Measurements from ENCODE around the gene APLF.
A peak's percentile ranks its signal among the peaks of the same experiment; 100 is the strongest.
"Not testable (repeated sequence)": the region's sequence is repeated elsewhere in the genome, so short reads cannot be mapped to it uniquely, and the experiment has no call there.

Gene APLF

DNA sequence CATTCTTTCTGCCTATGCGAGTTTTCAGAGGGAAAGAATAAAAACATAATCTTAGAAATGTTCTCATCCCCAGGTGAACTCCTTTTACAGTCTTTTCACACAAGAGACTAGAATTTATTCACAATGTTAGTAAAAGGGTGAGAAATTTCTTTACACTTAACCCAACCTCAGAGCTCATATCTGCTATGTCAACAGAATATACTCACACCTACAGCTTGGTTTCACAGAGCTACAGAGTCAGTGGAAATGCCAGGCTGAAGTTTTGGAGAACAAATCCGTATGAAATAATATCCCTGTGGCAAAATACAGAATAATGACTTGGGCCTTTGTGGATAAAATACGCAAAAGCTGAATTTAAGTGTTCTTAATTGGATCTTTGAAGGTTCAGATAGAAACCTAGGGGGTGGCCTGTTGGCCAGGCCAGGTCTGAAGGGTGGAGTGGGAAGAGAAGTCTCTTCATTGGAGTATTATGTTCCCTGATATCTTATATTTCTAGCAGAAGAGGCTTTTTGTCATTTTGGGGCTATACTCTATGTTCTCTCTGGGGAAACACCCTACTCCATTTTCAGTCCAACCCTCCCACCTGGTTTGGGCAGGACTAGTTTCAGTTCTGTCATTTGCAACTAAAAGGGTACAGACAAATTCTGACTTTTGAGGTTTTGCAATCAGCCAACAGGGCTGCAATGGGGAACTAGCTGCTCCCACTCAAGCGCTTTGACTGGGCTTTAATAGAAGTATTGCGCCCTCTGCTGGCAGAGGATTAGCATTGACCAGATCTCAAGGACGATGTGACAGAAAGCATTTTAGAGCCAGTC, 26.0 kb upstream of the APLF start:
- peak; percentile 71 for DNase-seq (ENCODE audit: low spot score)
- no peak for FAIRE-seq

DNA sequence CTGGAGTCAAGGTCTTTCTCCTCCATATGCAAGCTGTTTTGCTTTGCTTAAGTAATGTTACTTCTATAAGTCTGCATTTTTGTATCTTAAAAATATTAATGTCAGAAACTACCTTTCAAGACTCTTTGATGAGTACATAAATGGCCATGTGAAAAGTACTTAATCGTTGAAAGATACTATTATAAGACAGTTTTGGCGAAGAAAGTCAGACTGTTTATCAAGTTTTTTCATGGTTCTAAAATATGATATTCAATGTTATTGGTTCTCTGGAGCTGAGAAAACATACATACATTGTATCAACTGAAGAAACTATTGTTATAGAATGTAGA, 25.4 kb upstream of the APLF start:
- no peak for FAIRE-seq

DNA sequence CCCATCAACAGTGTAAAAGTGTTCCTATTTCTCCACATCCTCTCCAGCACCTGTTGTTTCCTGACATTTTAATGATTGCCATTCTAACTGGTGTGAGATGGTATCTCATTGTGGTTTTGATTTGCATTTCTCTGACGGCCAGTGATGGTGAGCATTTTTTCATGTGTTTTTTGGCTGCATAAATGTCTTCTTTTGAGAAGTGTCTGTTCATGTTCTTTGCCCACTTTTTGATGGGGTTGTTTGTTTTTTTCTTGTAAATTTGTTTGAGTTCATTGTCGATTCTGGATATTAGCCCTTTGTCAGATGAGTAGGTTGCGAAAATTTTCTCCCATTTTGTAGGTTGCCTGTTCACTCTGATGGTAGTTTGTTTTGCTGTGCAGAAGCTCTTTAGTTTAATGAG, 21.0 kb upstream of the APLF start:
- FAIRE-seq; DNase-seq (ENCODE audit: low spot score): not testable (repeated sequence)

More for the DNA sequence above, 25.4 kb upstream of the APLF start:
- no peak for DNase-seq (ENCODE audit: low spot score)

DNA sequence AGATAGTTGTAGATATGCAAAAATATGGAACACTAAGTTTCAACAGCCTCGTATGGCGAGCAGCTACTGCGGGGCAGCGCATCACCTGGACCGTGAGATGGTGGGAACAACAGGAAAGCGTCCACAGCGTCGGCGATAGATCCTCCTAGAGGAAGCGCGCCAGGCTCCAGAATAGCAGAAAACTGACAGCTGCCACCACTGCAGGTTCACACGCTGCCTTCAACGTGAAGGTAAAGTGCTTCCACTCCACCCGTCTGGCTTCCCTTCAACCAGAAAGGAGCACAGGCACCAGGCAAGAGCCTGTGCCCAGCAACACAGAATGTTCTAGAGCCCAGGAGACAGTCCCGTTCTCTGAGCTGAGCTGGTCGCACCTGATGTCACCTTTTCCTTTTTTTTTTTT, 20.3 kb upstream of the APLF start:
- DNase-seq (ENCODE audit: low spot score) (no peak), FAIRE-seq (no peak)

DNA sequence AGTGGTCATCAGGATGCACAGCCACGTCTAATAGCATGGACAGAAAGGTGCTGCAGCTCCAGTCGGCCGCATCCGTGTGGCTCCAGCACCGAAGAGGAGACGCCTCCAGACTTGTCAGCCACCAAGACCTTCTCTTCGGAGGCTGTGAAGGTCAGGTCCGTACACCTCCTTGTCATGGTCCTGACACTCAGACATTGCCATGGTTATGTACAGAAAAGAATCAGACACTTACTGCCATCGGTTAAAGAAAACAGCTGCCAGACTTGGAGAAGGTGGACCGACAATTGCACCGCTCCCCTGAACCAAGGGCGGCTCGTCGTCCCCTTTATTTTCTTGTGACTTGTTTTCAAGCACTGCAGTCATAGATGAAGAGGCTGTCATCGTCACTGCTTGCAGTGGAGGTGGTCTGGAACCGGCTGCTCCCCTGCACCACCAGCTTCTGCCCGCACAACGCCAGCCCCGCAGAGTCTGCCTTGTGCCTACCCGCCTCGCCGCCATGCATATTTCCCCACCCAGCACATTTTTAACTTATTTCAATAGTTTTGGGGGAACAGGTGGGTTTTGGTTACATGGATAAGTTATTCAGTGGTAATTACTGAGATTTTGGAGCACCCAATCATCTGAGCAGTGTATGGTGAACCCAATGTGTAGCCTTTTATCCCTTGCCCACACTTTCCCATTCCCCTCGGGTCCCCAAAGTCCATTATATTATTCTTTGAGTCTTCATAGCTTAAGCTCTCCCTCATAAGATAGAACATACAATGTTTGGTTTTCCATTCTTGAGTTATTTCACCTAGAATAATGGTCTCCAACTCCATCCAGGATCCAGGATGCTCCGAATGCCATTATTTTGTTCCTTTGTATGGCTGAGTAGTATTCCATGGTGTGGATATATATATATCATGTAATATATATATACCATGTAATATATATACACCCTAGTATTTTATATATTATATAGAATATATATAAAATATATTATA, 18.4 kb upstream of the APLF start:
- FAIRE-seq (no peak), DNase-seq (ENCODE audit: low spot score) (no peak)

DNA sequence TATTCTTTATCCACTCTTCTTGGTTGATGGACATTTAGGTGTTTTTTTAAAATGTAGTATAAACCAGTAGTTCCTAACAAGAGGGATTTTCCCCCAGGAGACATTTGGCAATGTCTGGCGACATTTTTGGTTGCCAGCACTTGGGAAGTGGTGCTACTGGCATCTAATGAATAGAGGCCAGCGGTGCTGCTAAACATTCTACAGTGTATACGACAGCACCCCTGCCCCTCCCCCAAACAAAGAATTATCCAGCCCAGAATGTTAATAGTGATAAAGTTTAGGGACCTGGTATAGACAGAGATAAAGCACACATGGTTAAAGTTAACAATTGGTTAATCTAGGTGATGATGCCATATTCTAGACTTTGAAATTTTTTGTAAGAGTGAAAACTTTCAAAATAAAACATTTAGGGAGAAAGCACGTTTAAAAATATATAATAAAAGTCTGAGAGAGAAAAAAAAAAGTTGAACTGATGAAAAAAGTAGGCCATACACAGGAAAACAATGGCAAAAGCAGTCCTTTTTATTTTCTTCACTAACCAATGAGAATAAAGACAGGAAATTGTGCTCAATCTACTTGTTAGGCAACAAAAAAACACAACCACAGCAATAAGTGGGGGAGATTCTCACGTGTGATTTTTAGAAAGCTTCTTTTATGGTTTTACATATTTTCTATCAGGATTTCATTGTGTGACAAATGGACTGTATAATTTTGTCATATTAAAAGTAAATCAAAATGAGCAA, 15.1 kb upstream of the APLF start:
- DNase-seq (ENCODE audit: low spot score), result no peak
- FAIRE-seq, result no peak

DNA sequence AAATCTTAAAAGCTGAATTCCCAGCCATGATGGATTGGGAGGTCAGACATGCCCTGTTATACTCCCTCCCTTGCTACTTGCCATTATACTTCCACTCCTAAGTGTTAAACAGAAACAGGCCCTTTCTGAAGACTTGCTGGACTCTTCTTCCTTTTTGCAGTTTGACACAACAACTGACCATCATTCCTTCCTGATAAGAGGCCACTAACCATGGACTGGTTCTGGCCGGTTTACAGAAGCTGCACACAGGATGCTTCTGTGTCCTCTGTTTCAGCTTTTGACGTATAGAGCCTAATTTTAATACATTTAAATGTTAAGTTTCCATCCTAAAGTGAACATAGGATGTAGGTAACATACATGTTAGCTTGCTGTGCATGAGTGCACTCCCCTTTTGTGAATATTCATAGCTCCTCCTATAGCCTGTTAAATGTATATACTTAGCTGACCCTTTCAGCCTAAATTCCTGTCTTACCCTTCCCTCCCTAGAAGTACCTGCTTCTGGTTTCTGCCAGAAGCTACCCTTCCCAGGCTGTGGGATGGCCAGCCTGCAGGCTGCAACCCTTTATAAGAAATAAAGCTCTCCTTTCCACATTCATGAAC, 13.5 kb upstream of the APLF start:
- DNase-seq (ENCODE audit: low spot score) (no peak), FAIRE-seq (no peak)

DNA sequence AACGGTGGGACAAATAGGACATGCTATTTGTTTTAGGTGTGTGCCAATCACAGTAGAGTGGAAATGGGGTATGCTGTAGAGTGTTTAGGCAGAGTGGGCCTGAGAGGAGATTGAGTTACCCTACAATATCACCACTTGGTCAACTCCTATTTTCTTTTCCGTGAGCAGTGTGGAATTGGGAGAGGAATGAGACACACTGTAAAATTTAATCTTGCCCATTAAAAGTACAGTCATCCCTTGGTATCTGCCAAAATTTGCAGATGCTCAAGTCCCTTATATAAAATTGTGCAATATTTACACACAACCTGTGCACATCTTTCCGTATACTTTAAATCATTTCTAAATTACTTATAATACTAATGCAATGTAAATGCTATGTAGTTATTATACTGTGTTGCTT, 12.7 kb upstream of the APLF start:
- FAIRE-seq (no peak), DNase-seq (ENCODE audit: low spot score) (no peak)

DNA sequence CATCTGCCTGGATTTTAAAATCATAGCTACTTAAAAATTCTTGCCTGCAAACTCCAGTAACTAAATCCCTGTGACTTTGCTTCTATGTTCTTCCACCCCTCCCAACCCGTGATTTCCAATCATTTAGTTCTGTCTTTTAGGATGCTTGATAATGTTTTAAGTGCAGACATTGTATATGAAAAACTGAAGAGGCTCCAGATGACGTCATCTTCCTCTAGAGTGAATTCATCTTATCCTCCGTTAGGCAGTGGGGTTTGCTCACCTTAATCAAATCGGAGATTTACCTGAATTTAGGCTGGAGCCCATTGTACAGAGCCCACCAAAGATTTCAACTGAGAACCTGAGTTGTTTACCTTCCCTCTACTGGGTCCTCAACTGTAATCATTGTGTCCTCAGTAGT, 11.2 kb upstream of the APLF start:
- FAIRE-seq (no peak), DNase-seq (ENCODE audit: low spot score) (no peak)

DNA sequence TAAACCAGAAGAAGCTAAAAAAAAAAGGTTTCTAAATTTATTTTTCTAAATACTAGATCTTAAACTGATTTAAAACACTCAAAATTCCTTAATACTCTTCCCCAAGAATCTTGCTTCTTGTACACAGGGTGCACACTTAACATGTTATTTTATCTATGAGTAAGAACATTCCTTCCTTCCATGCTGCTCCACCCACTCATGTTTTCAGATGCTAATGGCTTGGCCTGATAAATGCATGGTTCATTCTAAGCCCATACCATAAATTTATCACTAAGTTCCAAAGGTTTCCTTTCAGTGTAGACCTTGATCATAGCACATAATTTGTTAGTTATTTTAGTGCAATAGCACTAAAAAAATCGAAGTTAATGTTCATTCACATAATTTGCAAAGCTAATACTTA, 8.4 kb upstream of the APLF start:
- FAIRE-seq, result no peak
- no peak for DNase-seq (ENCODE audit: low spot score)

DNA sequence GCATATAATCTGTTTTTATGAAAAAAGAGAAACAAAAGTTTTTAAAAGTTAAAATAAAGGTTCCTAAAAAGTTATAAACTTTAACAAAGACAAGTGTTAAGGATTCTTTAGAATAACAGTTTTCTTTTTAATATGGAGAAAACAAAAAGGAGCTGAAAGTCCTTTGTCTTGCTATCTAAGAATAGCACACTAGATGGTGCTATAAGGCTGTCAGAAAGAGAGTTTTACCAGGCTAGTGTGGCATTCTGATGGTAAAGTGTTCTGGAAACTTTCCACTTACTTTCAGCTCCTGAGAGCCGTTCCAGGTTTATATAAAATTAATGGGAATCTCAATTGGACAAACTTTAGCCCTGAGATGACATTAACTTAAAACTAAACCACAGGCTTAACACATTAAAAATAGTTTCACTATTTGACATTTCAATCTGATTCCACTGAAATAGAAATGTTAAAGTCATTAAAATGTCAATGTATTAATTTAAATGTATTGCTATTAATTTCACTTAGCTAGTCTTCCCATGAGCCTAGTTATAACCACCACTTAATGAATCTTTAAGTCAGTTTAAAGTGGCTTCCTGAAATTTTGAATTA, 4.0 kb upstream of the APLF start:
- DNase-seq (ENCODE audit: low spot score), result peak; percentile 39
- no peak for FAIRE-seq

DNA sequence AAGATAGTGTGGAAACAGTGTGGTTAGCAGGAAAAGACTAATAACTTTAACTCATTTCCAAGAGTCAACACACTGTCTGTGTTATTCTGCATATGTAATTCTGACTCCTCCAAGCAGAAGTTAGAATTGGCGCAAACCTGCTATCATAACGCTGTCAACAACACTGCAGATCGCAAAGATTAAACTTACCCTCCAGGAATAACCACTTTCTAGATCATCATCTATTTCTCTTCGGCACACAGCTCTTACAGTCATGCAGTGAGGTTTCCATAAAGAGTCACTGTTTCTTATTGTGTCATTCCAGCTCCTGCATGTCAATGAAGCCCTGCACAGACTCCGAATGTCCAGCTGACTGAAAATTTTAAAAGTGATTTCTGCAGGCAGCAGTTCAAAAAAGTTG, 2.7 kb upstream of the APLF start:
- FAIRE-seq (no peak), DNase-seq (ENCODE audit: low spot score) (no peak)

DNA sequence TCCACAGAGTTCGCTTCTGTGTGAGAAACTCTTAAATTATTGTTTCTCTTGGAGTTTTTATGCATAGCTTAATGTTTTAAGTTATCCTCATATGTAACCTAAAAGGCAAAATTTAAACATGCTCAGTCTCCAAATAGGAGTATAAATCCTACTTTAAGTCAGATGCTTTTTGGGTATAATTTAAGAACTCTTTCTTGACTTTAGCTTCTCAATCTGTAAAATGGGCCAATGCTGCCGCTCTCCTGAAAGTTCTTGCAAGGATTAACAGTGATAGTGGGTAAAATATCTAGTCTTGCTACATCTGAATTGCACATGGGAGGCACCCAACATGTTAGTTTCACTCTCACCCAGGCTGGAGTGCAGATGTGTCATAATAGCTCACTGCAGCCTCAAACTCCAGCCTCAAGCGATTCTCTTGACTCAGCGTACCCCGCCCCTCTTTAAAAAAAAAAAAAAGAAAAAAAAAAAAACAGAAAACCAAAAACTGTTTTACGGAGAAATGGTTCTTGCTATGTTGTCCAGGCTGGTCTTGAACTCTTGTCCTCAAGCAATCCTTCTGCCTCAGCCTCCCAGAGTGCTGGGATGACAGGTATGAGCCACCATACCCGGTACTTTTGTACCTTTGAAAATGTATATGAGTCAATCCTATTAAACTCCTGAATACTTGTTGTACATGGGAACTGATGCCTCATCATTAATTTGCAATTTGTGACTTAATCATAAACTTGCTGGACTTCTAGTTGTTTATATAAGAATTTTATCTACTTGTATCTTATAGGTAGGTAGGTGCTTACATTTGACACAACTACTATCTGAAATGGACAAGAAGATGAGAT, 2.1 kb upstream of the APLF start:
- no peak for DNase-seq (ENCODE audit: low spot score)
- FAIRE-seq, result no peak

DNA sequence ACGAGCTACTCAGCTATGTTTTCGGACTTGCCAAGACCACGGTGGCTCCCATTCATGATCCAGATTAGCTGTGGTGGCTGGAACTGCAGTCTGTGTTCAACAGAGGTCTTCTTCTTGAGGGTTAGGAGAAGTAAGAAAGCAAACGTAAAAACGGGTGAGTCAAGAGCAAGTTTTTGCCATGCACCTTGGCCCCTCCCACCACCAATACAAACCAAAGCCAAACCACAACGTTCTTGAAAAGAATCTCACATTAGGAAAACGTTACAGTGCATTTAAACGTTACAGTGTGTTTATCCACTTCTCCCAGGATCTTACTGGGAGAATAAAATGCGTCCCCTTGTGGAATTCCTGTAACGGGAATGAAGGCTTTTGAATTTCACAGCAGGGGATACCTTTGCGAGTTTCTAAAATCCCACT, 1.0 kb upstream of the APLF start:
- no peak for FAIRE-seq
- DNase-seq (ENCODE audit: low spot score), result peak; percentile 37

DNA sequence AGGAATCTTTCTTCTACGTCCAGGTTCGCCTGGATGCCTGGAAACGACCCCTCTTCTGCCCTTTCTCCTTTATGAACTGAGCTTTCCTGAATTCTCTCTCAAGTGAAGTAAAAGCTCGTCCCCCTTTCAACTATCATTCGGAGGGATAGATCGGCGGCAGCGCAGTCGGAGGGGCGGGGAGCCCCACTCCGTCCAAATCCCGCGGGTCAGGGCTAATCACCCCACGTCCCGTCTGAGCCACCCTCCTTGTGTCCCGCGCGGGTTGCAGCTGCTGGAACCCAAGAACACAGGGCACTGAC, 658 bp upstream of the APLF start:
- FAIRE-seq (peak; percentile 35), DNase-seq (ENCODE audit: low spot score) (no peak)

DNA sequence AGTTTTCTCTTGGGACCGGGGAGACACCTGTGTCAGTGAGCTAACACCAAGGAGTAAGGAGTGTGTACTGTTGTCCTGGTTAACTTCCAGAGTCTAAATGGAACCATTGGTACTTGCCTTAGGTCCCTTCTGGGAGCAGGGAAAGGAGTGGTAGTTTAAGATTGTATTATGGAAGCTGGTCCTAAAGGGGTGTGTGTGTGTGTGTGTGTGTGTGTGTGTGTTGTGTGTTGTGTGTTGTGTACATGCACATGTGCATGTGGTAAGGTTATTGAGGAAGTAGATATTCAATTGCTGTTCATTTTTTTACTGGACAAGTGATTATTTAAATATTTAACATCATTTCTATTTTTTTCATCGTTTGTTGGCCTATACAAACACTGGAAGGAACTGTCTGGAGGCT, 1.4 kb downstream of the APLF start:
- DNase-seq (ENCODE audit: low spot score) (no peak), FAIRE-seq (peak; percentile 59)

DNA sequence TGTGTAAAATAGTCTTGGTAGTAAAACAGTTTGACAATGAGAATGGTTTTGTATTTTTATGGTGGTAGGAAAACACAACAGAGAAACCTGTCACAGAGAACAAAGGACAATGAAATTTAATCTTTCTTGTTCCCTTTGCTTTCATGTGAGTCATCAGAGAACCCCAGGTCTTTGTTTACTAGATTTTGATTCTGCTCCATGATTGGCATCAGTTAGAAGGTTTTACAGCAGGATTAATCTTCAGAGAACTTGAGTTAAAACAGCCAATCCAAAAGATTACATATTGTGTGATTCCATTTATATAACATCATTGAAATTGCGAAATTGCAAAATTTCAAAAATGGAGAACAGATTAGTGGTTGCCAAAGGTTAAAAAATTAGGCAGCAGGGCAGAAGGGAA, 2.5 kb downstream of the APLF start:
- FAIRE-seq (no peak), DNase-seq (ENCODE audit: low spot score) (no peak)

DNA sequence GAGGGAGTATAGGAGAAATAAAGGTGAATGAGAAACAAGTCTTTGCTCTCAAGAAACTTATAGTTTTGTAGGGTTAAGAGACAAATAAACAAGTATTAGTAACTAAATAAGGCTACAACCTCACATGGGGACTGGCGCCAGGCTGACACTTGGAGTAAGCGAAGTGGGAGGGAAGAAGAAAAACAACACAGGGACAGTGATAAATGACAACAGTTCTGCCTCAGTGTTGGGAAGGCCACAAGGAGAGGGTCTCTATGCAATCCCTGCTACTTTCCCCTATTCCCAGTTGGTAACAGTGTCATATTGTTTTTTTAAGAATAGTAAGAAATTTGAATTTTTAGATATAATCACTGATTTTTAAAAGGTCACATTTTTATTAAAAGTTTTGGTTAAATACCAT, 4.0 kb downstream of the APLF start:
- no peak for FAIRE-seq
- DNase-seq (ENCODE audit: low spot score), result no peak

DNA sequence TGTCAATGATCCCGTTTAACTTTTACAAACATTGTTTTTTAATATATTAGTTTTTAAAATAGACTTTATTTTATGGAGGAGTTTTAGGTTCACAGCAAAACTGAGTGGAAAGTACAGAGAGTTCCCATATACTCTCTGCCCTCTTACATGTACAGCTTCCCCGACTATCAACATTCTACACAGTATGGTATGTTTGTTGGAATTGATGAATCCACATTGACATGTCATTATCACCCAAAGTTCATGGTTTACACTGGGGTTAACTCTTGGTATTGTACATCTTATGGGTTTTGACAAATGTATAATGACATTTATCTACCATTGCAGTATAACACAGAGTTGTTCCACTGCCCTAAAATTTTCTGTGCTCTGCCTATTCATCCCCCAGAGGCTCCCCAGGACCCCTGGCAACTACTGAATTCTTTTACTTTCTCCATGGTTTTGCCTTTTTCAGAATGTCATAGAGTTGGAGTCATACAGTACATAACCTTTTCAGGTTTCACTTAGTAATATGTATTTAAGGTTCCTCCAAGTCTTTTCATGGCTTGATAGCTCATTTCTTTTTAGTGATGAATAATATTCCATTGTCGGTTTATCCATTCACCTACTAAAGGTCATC, 5.5 kb downstream of the APLF start:
- no peak for DNase-seq (ENCODE audit: low spot score)
- no peak for FAIRE-seq

DNA sequence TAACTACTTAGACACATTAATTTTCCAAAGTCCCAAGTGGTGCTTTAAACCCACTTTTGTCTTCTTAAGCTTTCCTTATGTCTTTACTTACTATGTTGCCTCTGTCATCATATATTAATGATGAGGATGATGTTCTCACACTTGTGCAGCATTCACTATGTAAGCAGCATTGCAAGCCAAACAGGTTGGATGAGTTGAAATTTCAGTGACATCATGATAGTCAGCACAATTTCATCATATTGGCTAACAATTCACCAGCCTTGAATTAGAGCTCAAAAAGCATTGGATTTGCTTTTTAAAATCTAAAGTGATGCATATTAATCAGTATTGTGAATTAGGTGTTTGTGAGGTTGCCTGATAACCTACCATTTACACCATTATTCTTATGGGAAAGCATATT, 7.7 kb downstream of the APLF start:
- FAIRE-seq (no peak), DNase-seq (ENCODE audit: low spot score) (no peak)

Measured in urothelium cell line (cell line).